K562 (cell line): ENCODE results near the gene ELF2.

ENCODE experiments used
- ADNP ChIP-seq: fragments of 200-800 bp; sonication (Bioruptor generic); IDR thresholded peaks from 2 replicates; pipeline ENCODE4 v1.6.1; 2016; ENCODE audit warnings: missing genetic modification characterization, missing compliant biosample characterization
- CBFB ChIP-seq: sonication (generic); formaldehyde crosslinking; IDR thresholded peaks from 2 replicates; pipeline ENCODE4 v1.4.0; 2020; ENCODE audit warnings: mild to moderate bottlenecking, missing genetic modification reagents
- ERF ChIP-seq: fragments of 450-650 bp; formaldehyde crosslinking; IDR thresholded peaks from 2 replicates; pipeline ENCODE4 v1.4.0; 2020; ENCODE audit warnings: mild to moderate bottlenecking, mixed read lengths
- FOXA3 ChIP-seq, 2 experiments: fragments of 450-650 bp in 1 of 2; sonication (generic) in 1 of 2; formaldehyde crosslinking; IDR thresholded peaks in 1 of 2; conservative IDR thresholded peaks in 1 of 2; 2 replicates each; pipeline versions ENCODE4 v1.4.0 to v1.8.0; 2020 to 2022; ENCODE audit warnings: mild to moderate bottlenecking in 2 of 2, missing genetic modification reagents in 1 of 2
- MAX ChIP-seq: sonication (generic); formaldehyde crosslinking; IDR thresholded peaks from 2 replicates; pipeline ENCODE4 v1.9.0; 2022; ENCODE audit warnings: mild to moderate bottlenecking, missing genetic modification reagents
- MEIS2 ChIP-seq: fragments of 450-650 bp; IDR thresholded peaks from 2 replicates; pipeline ENCODE4 v1.6.1; 2014; ENCODE audit warnings: mild to moderate bottlenecking; ENCODE audit not compliant: partially characterized antibody
- POLR2A ChIP-seq: fragments of 450-650 bp; conservative IDR thresholded peaks from 2 replicates; pipeline ENCODE4 v1.6.1; 2016
- ZNF124 ChIP-seq: sonication (generic); formaldehyde crosslinking; IDR thresholded peaks from 2 replicates; pipeline ENCODE4 v1.8.1; 2022; ENCODE audit warnings: missing genetic modification reagents
- TF ChIP-seq, protein P1 (sequence below): sonication (generic); formaldehyde crosslinking; IDR thresholded peaks from 2 replicates; pipeline ENCODE4 v1.8.1; 2023; ENCODE audit warnings: mild to moderate bottlenecking, missing genetic modification reagents

DNA sequence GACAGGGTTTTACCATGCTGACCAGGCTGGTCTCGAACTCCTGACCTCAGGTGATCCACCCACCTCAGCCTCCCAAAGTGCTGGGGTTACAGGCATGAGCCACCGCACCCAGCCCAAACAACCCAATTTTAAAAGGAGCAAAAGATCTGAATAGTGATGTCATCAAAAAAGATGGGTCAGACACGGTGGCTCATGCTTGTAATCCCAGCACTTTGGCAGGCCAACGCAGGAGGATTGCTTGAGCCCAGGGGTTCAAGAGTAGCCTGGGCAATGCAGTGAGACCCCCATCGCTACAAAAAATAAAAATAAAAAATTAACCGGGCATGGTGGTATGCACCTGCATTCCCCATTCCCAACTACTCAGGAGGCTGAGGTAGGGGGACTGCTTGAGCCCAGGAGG, 6.1 kb downstream of the ELF2 start:
- TF ChIP-seq MEIS2 (no peak), ADNP (tag) (no peak), CBFB (CRISPR knock-in tag) (no peak), ERF (CRISPR knock-in tag) (no peak), POLR2A (no peak), MAX (CRISPR knock-in tag) (no peak), ZNF124 (CRISPR knock-in tag) (no peak), FOXA3 (CRISPR knock-in tag; conservative IDR thresholded peaks at IDR 0.05 in 1 of 2, IDR thresholded peaks at IDR 0.05 in 1 of 2) (no peak)
- TF ChIP-seq, protein P1, sequence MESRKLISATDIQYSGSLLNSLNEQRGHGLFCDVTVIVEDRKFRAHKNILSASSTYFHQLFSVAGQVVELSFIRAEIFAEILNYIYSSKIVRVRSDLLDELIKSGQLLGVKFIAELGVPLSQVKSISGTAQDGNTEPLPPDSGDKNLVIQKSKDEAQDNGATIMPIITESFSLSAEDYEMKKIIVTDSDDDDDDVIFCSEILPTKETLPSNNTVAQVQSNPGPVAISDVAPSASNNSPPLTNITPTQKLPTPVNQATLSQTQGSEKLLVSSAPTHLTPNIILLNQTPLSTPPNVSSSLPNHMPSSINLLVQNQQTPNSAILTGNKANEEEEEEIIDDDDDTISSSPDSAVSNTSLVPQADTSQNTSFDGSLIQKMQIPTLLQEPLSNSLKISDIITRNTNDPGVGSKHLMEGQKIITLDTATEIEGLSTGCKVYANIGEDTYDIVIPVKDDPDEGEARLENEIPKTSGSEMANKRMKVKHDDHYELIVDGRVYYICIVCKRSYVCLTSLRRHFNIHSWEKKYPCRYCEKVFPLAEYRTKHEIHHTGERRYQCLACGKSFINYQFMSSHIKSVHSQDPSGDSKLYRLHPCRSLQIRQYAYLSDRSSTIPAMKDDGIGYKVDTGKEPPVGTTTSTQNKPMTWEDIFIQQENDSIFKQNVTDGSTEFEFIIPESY (CRISPR knock-in tag), result no peak
